WERI-Rb-1 (cell line): ENCODE data around the gene ZNF366.

Experiments used
- DNase-seq: peaks from one replicate; pipeline ENCODE4 v3.0.0-alpha.2; 2020
- H3K27ac ChIP-seq: fragments of 250-450 bp; sonication (Bioruptor Pico); 2 replicates; pipeline ENCODE4 v1.5.1; 2020; ENCODE audit warnings: mild to moderate bottlenecking, moderate library complexity
- H3K27me3 ChIP-seq: fragments of 250-450 bp; sonication (Bioruptor Pico); 2 replicates; pipeline ENCODE4 v1.5.1; 2021; ENCODE audit warnings: mild to moderate bottlenecking, low read depth, moderate library complexity; ENCODE audit not compliant: insufficient read depth, severe bottlenecking
- H3K36me3 ChIP-seq: fragments of 250-450 bp; sonication (Bioruptor Pico); 2 replicates; pipeline ENCODE4 v1.5.1; 2020; ENCODE audit warnings: mild to moderate bottlenecking, moderate library complexity
- H3K4me3 ChIP-seq: 2 replicates; pipeline ENCODE4 v1.5.1; 2011; ENCODE audit warnings: low read depth, mild to moderate bottlenecking, control low read depth, low read length
- H3K9me3 ChIP-seq: fragments of 250-450 bp; sonication (Bioruptor Pico); 2 replicates; pipeline ENCODE4 v1.5.1; 2021; ENCODE audit warnings: mild to moderate bottlenecking, moderate library complexity; ENCODE audit not compliant: severe bottlenecking
- TF ChIP-seq, protein P1 (sequence below): IDR thresholded peaks from 2 replicates; pipeline ENCODE4 v1.5.1; 2011; ENCODE audit warnings: low read depth, mild to moderate bottlenecking, control low read depth, inconsistent platforms, low read length

The ZNF366 gene

DNA sequence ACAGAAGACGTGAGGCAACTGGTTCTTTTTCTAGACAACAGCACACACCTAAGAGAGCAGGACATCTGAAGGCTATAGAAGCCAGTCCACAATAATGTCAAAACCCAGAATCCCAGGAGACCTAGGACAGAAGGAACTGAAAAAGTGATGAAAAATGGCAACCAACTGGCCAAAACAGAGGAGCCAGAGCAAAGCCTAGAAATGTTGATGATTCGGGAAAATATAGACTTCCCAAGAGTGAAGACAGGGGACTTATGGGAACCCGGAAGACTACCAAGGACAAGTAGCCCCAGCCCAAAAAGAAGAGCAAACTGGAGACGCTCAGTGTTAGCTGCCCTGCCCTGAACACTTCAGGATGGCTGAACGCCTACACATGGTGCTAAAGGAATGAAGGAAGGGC lies 43.4 kb upstream of the ZNF366 start:
- Histone ChIP-seq H3K9me3 (no peaks in the 10 kb centered on the region), H3K27me3 (no peaks in the 10 kb centered on the region), H3K4me3 (no peak overlapping the region), H3K27ac (no peak overlapping the region), H3K36me3 (no peaks in the 10 kb centered on the region)
- TF ChIP-seq, protein P1, sequence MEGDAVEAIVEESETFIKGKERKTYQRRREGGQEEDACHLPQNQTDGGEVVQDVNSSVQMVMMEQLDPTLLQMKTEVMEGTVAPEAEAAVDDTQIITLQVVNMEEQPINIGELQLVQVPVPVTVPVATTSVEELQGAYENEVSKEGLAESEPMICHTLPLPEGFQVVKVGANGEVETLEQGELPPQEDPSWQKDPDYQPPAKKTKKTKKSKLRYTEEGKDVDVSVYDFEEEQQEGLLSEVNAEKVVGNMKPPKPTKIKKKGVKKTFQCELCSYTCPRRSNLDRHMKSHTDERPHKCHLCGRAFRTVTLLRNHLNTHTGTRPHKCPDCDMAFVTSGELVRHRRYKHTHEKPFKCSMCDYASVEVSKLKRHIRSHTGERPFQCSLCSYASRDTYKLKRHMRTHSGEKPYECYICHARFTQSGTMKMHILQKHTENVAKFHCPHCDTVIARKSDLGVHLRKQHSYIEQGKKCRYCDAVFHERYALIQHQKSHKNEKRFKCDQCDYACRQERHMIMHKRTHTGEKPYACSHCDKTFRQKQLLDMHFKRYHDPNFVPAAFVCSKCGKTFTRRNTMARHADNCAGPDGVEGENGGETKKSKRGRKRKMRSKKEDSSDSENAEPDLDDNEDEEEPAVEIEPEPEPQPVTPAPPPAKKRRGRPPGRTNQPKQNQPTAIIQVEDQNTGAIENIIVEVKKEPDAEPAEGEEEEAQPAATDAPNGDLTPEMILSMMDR = no peak
- DNase-seq = no peak

GRCh38 chr5:72543811-72544210 lies 36.6 kb upstream of the ZNF366 start:
- Histone ChIP-seq H3K27ac (no peak overlapping the region), H3K4me3 (no peak overlapping the region), H3K27me3 (no peaks in the 10 kb centered on the region), H3K36me3 (no peaks in the 10 kb centered on the region), H3K9me3 (no peaks in the 10 kb centered on the region)
- no peak for DNase-seq
- TF ChIP-seq, protein P1 = no peak

DNA sequence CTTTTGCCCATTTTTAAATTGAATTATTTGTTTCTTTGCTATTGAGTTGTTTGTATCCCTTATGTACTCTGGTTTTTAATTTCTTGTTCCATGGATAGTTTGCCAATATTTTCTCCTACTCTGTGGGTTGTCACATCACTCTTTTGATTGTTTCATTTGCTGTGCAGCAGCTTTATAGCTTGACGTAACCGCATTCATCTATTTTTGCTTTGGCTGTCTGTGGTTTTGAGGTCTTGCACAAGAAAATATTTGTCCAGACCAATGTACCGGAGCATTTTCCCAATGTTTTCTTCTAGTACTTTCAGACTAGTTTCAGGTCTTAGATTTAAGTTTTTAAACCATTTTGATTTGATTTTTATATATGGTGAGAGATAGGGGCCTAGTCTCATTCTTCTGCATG lies 36.2 kb upstream of the ZNF366 start:
- Histone ChIP-seq H3K4me3 (no peak overlapping the region), H3K27ac (no peak overlapping the region), H3K27me3 (no peaks in the 10 kb centered on the region), H3K36me3 (no peaks in the 10 kb centered on the region), H3K9me3 (no peaks in the 10 kb centered on the region)
- no peak for DNase-seq
- TF ChIP-seq, protein P1 = no peak

GRCh38 chr5:72542695-72543094 lies 35.5 kb upstream of the ZNF366 start:
- no peak for DNase-seq
- Histone ChIP-seq H3K4me3 (no peak overlapping the region), H3K27me3 (no peaks in the 10 kb centered on the region), H3K36me3 (no peaks in the 10 kb centered on the region), H3K9me3 (no peaks in the 10 kb centered on the region), H3K27ac (no peak overlapping the region)
- TF ChIP-seq, protein P1 = no peak

GRCh38 chr5:72541501-72542225 lies 34.5 kb upstream of the ZNF366 start:
- Histone ChIP-seq H3K9me3 (no peaks in the 10 kb centered on the region), H3K4me3 (no peak overlapping the region), H3K27ac (no peak overlapping the region), H3K36me3 (no peaks in the 10 kb centered on the region), H3K27me3 (no peaks in the 10 kb centered on the region)
- no peak for DNase-seq
- TF ChIP-seq, protein P1 = no peak
